HG03139 (cell line): ENCODE results near the gene LGALS3BP.
"Not testable (repeated sequence)": the region's sequence is repeated elsewhere in the genome, so short reads cannot be mapped to it uniquely, and the experiment has no call there.

Source experiments
- ATAC-seq: cut with Tn5 transposase; IDR thresholded peaks from one replicate; pipeline ENCODE4 v1.9.1; 2021; ENCODE audit not compliant: unreplicated experiment

The LGALS3BP gene

GRCh38 chr17:78945455-78945854 lies 34.3 kb downstream of the LGALS3BP start:
- not testable (repeated sequence) for ATAC-seq

GRCh38 chr17:78944956-78945355 lies 34.8 kb downstream of the LGALS3BP start:
- ATAC-seq: no peak

- ATAC-seq: no peak
These were observed 35.7 kb downstream of the LGALS3BP start for GRCh38 chr17:78944026-78944425.

- ATAC-seq: no peak
These were observed 39.0 kb downstream of the LGALS3BP start for GRCh38 chr17:78940708-78941107.

GRCh38 chr17:78940258-78940657 lies 39.5 kb downstream of the LGALS3BP start:
- ATAC-seq: no peak

GRCh38 chr17:78939615-78940014 lies 40.1 kb downstream of the LGALS3BP start:
- no peak for ATAC-seq

GRCh38 chr17:78937561-78937960 lies 42.2 kb downstream of the LGALS3BP start:
- no peak for ATAC-seq

- ATAC-seq: no peak
These were observed 44.1 kb downstream of the LGALS3BP start for GRCh38 chr17:78935419-78936323.

GRCh38 chr17:78934681-78935418 lies 44.9 kb downstream of the LGALS3BP start:
- no peak for ATAC-seq

- ATAC-seq: no peak
These were observed 45.7 kb downstream of the LGALS3BP start for GRCh38 chr17:78933959-78934568.

- no peak for ATAC-seq
These were observed 46.4 kb downstream of the LGALS3BP start for GRCh38 chr17:78933025-78933958.

GRCh38 chr17:78929908-78930775 lies 49.6 kb downstream of the LGALS3BP start:
- no peak for ATAC-seq

- no peak for ATAC-seq
These were observed 53.8 kb downstream of the LGALS3BP start for GRCh38 chr17:78925662-78926555.

- no peak for ATAC-seq
These were observed 54.5 kb downstream of the LGALS3BP start, which contains the start of gene TIMP2 for GRCh38 chr17:78925234-78925633. Gene TIMP2, minus strand, starts transcription at chr17:78925387. Its CDS starts 299 bp downstream, at chr17:78925088.

- no peak for ATAC-seq
These were observed 55.1 kb downstream of the LGALS3BP start for GRCh38 chr17:78924481-78925151.

- no peak for ATAC-seq
These were observed 55.9 kb downstream of the LGALS3BP start for GRCh38 chr17:78923660-78924453.
